Measurements from ENCODE around the gene JPH3.
"Not testable (repeated sequence)": the region's sequence is repeated elsewhere in the genome, so short reads cannot be mapped to it uniquely, and the experiment has no call there.

Gene JPH3

DNA sequence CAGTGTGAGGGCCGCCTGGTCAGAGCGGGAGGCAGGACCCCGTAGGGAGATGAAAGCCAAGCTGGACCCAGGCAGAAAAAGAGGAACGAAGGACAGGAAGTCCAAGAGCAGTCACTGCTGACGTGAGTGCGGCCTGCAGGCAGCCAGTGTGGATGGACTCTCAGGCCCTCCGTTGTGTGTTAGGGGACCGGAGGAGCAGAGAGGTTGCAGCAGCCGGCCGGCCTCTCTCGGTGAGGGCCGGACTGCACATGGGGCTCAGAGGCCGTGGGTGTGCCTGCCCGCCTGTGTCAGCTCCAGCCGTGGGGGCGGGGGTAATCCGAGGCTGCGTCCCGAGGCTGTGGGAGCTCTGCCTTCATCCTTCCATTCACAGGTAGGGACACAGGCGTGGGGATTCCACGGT is 67.4 kb downstream of the JPH3 start:
- H3K9ac ChIP-seq (ENCODE audit: low read length in 5 of 5) = no peak overlapping the region
- H3K36me3 ChIP-seq (ENCODE audit: control insufficient read depth in 5 of 5, insufficient read depth in 5 of 5, low read length in 5 of 5) = no peaks in the 10 kb centered on the region
- H3K27me3 ChIP-seq (ENCODE audit: control insufficient read depth in 5 of 5, insufficient read depth in 4 of 5, low read length in 5 of 5) = peaks cover 8 to 35% (median 26%) of the 10 kb centered on the region in 5 donors
- H3K9me3 ChIP-seq (ENCODE audit: control insufficient read depth in 5 of 5, low read length in 5 of 5) = no peaks in the 10 kb centered on the region
- peaks cover 0 to 2% (median 0%) of the 10 kb centered on the region in 5 donors for H3K4me1 ChIP-seq (ENCODE audit: control insufficient read depth in 5 of 5, insufficient read depth in 5 of 5, low read length in 5 of 5)
- H3K27ac ChIP-seq (ENCODE audit: low read depth, low read length) = no peak overlapping the region
- H3K4me3 ChIP-seq (ENCODE audit: low read depth in 1 of 5, low read length in 5 of 5) = no peak overlapping the region

GRCh38 chr16:87671221-87671620 is 68.9 kb downstream of the JPH3 start:
- Histone ChIP-seq H3K4me1 (ENCODE audit: control insufficient read depth in 5 of 5, insufficient read depth in 5 of 5, low read length in 5 of 5) (peaks cover 0 to 2% (median 0%) of the 10 kb centered on the region in 5 donors), H3K9me3 (ENCODE audit: control insufficient read depth in 5 of 5, low read length in 5 of 5) (no peaks in the 10 kb centered on the region), H3K27ac (ENCODE audit: low read depth, low read length) (no peak overlapping the region), H3K9ac (ENCODE audit: low read length in 5 of 5) (no peak overlapping the region), H3K36me3 (ENCODE audit: control insufficient read depth in 5 of 5, insufficient read depth in 5 of 5, low read length in 5 of 5) (no peaks in the 10 kb centered on the region), H3K27me3 (ENCODE audit: control insufficient read depth in 5 of 5, insufficient read depth in 4 of 5, low read length in 5 of 5) (peaks cover 8 to 30% (median 24%) of the 10 kb centered on the region in 5 donors), H3K4me3 (ENCODE audit: low read depth in 1 of 5, low read length in 5 of 5) (no peak overlapping the region)

- Histone ChIP-seq H3K9ac (ENCODE audit: low read length in 5 of 5) (no peak overlapping the region), H3K9me3 (ENCODE audit: control insufficient read depth in 5 of 5, low read length in 5 of 5) (no peaks in the 10 kb centered on the region), H3K27me3 (ENCODE audit: control insufficient read depth in 5 of 5, insufficient read depth in 4 of 5, low read length in 5 of 5) (peaks cover 8 to 28% (median 21%) of the 10 kb centered on the region in 5 donors), H3K4me1 (ENCODE audit: control insufficient read depth in 5 of 5, insufficient read depth in 5 of 5, low read length in 5 of 5) (peaks cover 0 to 2% (median 0%) of the 10 kb centered on the region in 5 donors), H3K4me3 (ENCODE audit: low read depth in 1 of 5, low read length in 5 of 5) (no peak overlapping the region), H3K36me3 (ENCODE audit: control insufficient read depth in 5 of 5, insufficient read depth in 5 of 5, low read length in 5 of 5) (no peaks in the 10 kb centered on the region), H3K27ac (ENCODE audit: low read depth, low read length) (no peak overlapping the region)
Observed at GRCh38 chr16:87671715-87672270, 69.5 kb downstream of the JPH3 start.

DNA sequence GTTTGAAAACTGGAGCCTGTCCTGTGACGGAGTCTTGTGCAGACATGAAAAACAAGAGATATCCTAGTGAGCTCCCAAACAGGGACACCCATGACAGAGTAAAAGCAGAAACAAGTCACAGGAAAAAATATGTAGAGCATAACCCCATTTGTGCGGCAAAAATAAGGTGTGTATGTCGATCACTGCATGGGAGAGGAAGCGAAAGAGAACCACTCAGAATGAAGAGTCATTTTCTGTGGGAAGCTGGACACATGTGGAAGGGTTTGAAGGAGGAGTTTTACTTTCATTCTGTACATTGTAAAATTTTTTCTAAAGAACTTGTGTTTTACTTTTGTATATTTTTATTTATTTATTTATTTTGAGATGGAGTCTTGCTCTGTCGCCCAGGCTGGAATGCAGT is 72.1 kb downstream of the JPH3 start:
- H3K9ac ChIP-seq (ENCODE audit: low read length in 5 of 5) = no peak overlapping the region
- no peaks in the 10 kb centered on the region for H3K4me1 ChIP-seq (ENCODE audit: control insufficient read depth in 5 of 5, insufficient read depth in 5 of 5, low read length in 5 of 5)
- H3K9me3 ChIP-seq (ENCODE audit: control insufficient read depth in 5 of 5, low read length in 5 of 5) = no peaks in the 10 kb centered on the region
- no peak overlapping the region for H3K27ac ChIP-seq (ENCODE audit: low read depth, low read length)
- no peaks in the 10 kb centered on the region for H3K36me3 ChIP-seq (ENCODE audit: control insufficient read depth in 5 of 5, insufficient read depth in 5 of 5, low read length in 5 of 5)
- H3K4me3 ChIP-seq (ENCODE audit: low read depth in 1 of 5, low read length in 5 of 5) = no peak overlapping the region
- peaks cover 2 to 19% (median 16%) of the 10 kb centered on the region in 5 donors for H3K27me3 ChIP-seq (ENCODE audit: control insufficient read depth in 5 of 5, insufficient read depth in 4 of 5, low read length in 5 of 5)

DNA sequence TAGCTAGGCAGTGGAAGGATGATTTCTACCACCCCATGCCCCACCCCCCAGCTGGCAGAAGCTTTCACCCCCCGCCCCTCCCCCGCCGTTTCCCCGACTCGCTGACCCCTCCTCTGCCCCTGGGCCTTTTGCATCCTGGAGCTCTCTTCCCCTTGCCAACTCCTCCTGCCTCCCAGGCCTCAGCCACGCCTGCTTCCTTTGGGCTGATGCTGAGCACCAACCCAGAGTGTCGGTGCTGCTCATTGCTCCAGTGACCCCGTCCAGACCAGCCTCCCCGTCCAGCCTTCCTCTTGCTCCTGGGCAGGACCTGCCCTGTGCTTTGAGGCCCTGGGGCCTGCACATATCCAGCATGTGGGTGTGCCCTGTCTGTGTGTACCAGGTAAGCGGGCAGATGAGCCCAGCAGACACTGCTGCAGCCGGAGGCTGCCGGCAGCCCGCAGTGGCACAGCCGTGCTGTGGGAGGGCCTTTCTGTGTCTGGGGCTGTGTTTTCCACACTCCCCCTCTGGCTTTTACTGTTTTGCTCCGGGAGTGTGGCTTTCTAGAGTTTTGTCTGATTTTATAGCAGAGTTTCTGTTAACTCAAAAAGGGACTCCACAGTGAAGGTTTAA is 72.9 kb downstream of the JPH3 start:
- no peaks in the 10 kb centered on the region for H3K9me3 ChIP-seq (ENCODE audit: control insufficient read depth in 5 of 5, low read length in 5 of 5)
- H3K27me3 ChIP-seq (ENCODE audit: control insufficient read depth in 5 of 5, insufficient read depth in 4 of 5, low read length in 5 of 5) = peaks cover 2 to 19% (median 15%) of the 10 kb centered on the region in 5 donors

GRCh38 chr16:87677830-87678229 is 75.5 kb downstream of the JPH3 start:
- Histone ChIP-seq H3K36me3 (ENCODE audit: control insufficient read depth in 5 of 5, insufficient read depth in 5 of 5, low read length in 5 of 5) (no peaks in the 10 kb centered on the region), H3K4me1 (ENCODE audit: control insufficient read depth in 5 of 5, insufficient read depth in 5 of 5, low read length in 5 of 5) (no peaks in the 10 kb centered on the region), H3K9ac (ENCODE audit: low read length in 5 of 5) (no peak overlapping the region), H3K9me3 (ENCODE audit: control insufficient read depth in 5 of 5, low read length in 5 of 5) (no peaks in the 10 kb centered on the region), H3K27ac (ENCODE audit: low read depth, low read length) (no peak overlapping the region), H3K4me3 (ENCODE audit: low read depth in 1 of 5, low read length in 5 of 5) (no peak overlapping the region), H3K27me3 (ENCODE audit: control insufficient read depth in 5 of 5, insufficient read depth in 4 of 5, low read length in 5 of 5) (peaks cover 3 to 28% (median 14%) of the 10 kb centered on the region in 5 donors)

More for the DNA sequence above, 72.9 kb downstream of the JPH3 start:
- Histone ChIP-seq H3K4me3 (ENCODE audit: low read depth in 1 of 5, low read length in 5 of 5) (no peak overlapping the region), H3K27ac (ENCODE audit: low read depth, low read length) (no peak overlapping the region), H3K4me1 (ENCODE audit: control insufficient read depth in 5 of 5, insufficient read depth in 5 of 5, low read length in 5 of 5) (no peaks in the 10 kb centered on the region), H3K36me3 (ENCODE audit: control insufficient read depth in 5 of 5, insufficient read depth in 5 of 5, low read length in 5 of 5) (no peaks in the 10 kb centered on the region), H3K9ac (ENCODE audit: low read length in 5 of 5) (no peak overlapping the region)

DNA sequence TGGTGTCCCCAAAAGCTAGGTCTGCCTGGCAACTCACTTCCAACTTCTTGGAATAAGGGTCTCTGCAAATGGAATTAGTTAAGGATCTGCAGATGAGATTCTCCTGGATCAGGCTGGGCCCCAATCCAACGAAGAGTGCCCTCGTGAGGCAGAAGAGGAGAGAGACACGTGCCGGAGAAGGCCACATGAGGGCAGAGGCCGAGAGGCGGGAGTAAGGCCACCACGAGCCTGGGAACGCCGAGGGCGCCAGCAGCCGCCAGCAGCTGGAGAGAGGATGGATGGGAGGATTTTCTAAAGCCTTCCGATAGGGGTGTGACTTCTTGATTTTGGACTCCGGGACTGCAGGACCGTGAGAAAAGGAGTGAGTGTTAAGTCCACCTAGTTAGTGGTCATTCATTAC is 76.3 kb downstream of the JPH3 start:
- Histone ChIP-seq H3K36me3 (ENCODE audit: control insufficient read depth in 5 of 5, insufficient read depth in 5 of 5, low read length in 5 of 5) (no peaks in the 10 kb centered on the region), H3K27me3 (ENCODE audit: control insufficient read depth in 5 of 5, insufficient read depth in 4 of 5, low read length in 5 of 5) (peaks cover 5 to 31% (median 16%) of the 10 kb centered on the region in 5 donors), H3K4me3 (ENCODE audit: low read depth in 1 of 5, low read length in 5 of 5) (no peak overlapping the region), H3K9me3 (ENCODE audit: control insufficient read depth in 5 of 5, low read length in 5 of 5) (no peaks in the 10 kb centered on the region), H3K4me1 (ENCODE audit: control insufficient read depth in 5 of 5, insufficient read depth in 5 of 5, low read length in 5 of 5) (no peaks in the 10 kb centered on the region), H3K9ac (ENCODE audit: low read length in 5 of 5) (no peak overlapping the region), H3K27ac (ENCODE audit: low read depth, low read length) (no peak overlapping the region)

- H3K27me3 ChIP-seq (ENCODE audit: control insufficient read depth in 5 of 5, insufficient read depth in 4 of 5, low read length in 5 of 5) = peaks cover 13 to 37% (median 23%) of the 10 kb centered on the region in 5 donors
- peaks cover 0 to 3% (median 0%) of the 10 kb centered on the region in 5 donors for H3K4me1 ChIP-seq (ENCODE audit: control insufficient read depth in 5 of 5, insufficient read depth in 5 of 5, low read length in 5 of 5)
- H3K36me3 ChIP-seq (ENCODE audit: control insufficient read depth in 5 of 5, insufficient read depth in 5 of 5, low read length in 5 of 5) = no peaks in the 10 kb centered on the region
- no peak overlapping the region for H3K9ac ChIP-seq (ENCODE audit: low read length in 5 of 5)
- H3K9me3 ChIP-seq (ENCODE audit: control insufficient read depth in 5 of 5, low read length in 5 of 5) = no peaks in the 10 kb centered on the region
- no peak overlapping the region for H3K4me3 ChIP-seq (ENCODE audit: low read depth in 1 of 5, low read length in 5 of 5)
- H3K27ac ChIP-seq (ENCODE audit: low read depth, low read length) = no peak overlapping the region
Observed at GRCh38 chr16:87679593-87680271, 77.4 kb downstream of the JPH3 start.

- Histone ChIP-seq H3K9me3 (ENCODE audit: control insufficient read depth in 5 of 5, low read length in 5 of 5) (no peaks in the 10 kb centered on the region), H3K27ac (ENCODE audit: low read depth, low read length) (no peak overlapping the region), H3K36me3 (ENCODE audit: control insufficient read depth in 5 of 5, insufficient read depth in 5 of 5, low read length in 5 of 5) (no peaks in the 10 kb centered on the region), H3K4me1 (ENCODE audit: control insufficient read depth in 5 of 5, insufficient read depth in 5 of 5, low read length in 5 of 5) (peaks cover 0 to 3% (median 0%) of the 10 kb centered on the region in 5 donors), H3K4me3 (ENCODE audit: low read depth in 1 of 5, low read length in 5 of 5) (no peak overlapping the region), H3K27me3 (ENCODE audit: control insufficient read depth in 5 of 5, insufficient read depth in 4 of 5, low read length in 5 of 5) (peaks cover 13 to 39% (median 27%) of the 10 kb centered on the region in 5 donors), H3K9ac (ENCODE audit: low read length in 5 of 5) (no peak overlapping the region)
Observed at GRCh38 chr16:87680272-87680644, 78.0 kb downstream of the JPH3 start.

DNA sequence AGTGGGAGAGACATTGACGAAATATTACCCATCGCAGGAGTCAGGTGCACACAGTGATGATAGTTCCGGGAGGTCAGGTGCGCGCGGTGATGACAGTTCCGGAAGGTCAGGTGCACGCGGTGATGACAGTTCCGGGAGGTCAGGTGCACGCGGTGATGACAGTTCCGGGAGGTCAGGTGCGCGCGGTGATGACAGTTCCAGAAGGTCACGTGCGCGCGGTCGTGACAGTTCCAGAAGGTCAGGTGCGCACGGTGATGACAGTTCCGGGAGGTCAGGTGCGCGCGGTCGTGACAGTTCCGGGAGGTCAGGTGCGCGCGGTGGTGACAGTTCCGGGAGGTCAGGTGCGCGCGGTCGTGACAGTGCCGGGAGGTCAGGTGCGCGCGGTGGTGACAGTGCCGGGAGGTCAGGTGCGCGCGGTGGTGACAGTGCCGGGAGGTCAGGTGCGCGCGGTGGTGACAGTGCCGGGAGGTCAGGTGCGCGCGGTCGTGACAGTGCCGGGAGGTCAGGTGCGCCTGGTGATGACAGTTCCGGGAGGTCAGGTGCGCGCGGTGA is 78.8 kb downstream of the JPH3 start:
- H3K27me3 ChIP-seq (ENCODE audit: control insufficient read depth in 5 of 5, insufficient read depth in 4 of 5, low read length in 5 of 5) = peaks cover 13 to 47% (median 29%) of the 10 kb centered on the region in 5 donors
- not testable (repeated sequence) for H3K4me1 ChIP-seq (ENCODE audit: control insufficient read depth in 5 of 5, insufficient read depth in 5 of 5, low read length in 5 of 5); H3K36me3 ChIP-seq (ENCODE audit: control insufficient read depth in 5 of 5, insufficient read depth in 5 of 5, low read length in 5 of 5); H3K4me3 ChIP-seq (ENCODE audit: low read depth in 1 of 5, low read length in 5 of 5); H3K27ac ChIP-seq (ENCODE audit: low read depth, low read length); H3K9me3 ChIP-seq (ENCODE audit: control insufficient read depth in 5 of 5, low read length in 5 of 5); H3K9ac ChIP-seq (ENCODE audit: low read length in 5 of 5)
